ENCODE measurements around the gene OLIG3. TPM values are rescaled to one million over a fixed set of nuclear protein-coding genes. Genes with fewer than 3 reads are reported as not detected.

OLIG3 gene
- total RNA-seq, 1 experiment from 2014 or later: not detected

DNA sequence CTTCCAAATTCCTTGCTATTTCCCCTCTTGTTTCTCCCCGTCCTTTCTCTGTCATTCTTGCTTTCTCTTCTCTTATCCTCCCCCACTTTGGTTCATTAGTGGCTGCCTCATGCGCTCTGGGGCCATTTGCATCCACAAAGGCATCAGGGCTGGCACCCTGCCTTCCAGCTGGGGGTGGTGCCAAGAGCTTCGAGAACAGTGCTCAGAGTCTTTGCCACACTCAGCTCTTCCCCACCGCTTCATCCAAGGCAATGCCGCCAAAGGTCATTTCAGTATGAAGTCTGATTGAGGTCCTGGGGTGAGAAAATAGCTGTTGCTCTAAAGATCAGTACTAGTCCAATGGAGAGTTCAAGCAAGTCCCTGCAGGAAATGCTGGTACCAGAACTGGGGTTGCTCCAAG is 22.7 kb downstream of the OLIG3 start:
- no peak for DNase-seq (ENCODE audit: low spot score)

DNA sequence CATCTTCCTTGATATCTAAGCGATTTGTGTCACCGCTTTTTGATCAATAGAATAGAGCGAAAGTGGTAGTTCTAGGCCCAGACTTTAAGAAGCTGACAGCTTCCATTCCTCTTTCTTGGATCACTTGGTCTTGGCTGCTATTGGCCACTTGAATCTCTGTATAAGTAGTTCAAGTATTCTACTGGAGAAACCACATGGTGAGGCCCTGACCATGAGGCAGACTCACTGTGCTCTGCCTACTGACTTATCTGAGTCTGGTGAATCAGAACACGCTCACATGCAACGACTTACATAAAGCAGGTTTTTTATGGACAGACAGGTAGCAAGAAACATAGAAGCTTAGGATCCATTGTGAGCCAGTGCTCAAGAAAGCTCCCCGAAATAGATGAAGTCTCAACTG is 27.0 kb downstream of the OLIG3 start:
- DNase-seq (ENCODE audit: low spot score): no peak

DNA sequence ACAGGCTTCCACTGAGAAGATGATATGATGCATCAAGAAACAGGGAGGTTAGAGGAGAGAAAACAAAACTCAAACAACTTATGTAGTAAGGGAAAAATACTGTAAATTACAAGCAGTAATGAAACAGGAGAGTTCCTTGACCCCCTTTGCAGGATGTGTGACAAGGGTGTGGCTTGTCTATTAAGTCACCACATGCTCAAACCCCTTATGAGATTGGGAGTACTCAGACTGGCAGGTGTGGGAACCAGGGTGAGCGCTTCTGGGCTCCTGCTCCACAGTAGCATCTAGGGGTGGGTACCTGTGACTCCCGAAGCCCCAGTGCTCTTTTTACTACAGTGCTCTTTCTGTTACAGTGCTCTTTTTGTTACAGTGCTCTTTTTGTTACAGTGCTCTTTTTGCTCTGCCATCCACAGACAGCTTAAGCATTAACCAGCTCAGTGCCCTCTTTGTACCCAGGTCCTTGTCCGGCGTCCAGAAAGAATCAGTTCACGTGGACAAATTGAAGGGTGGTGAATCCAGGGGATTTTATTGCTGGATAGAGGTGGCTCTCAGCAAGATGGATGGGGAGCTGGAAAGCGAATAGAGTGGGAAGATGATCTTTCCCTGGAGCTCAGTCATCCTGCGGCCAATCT is 28.7 kb downstream of the OLIG3 start:
- DNase-seq (ENCODE audit: low spot score): no peak

DNA sequence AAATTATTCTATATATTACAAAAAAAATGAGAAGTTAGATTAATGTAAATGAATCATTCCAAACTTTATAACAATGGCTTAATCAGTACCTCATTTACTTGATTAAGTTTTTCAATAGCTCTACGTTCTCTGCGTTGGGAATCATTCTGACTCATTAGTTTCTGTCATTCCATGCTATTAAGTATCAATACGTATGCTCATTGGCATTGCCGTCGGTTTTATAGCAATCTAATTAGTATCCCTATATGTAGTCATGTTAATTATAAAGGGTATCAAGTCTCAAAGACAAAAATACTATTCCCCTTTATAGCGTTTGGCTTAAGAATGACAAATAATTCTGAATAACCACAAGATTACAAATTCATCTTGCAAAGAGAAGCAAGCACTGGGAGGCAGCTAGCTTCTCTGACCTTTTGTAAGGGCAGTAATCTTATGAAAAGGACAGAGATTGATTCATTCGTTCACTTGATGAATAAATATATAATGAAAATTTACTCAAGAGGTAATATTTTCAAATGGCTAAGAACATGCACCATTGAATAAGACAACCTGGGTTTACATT is 41.8 kb downstream of the OLIG3 start:
- no peak for DNase-seq (ENCODE audit: low spot score)

DNA sequence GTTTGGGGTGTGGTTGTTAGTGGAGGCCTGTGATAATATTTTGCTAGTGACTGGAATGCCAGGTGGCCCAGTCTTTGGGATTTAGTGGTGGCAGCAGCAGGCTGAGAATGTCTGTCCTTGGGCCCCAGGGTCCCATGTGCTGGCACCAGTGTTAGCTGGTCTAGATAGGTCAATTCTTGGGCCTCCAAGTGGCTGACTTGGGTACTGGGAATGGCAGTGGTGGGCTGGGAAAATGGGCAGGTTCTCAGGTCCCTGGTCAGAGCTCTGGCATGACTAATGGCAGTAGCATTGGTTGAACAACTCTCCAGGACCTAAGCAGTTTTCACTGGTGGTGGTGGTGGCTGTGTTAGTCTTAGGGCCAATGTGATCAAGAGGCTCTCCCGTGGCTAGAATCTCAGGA is 50.3 kb downstream of the OLIG3 start:
- DNase-seq (ENCODE audit: low spot score): peak; percentile 3
